CD4-positive, alpha-beta T cell treated with Interleukin-10 for 1 hour (primary cell): ENCODE measurements around the gene MAGI2.
"Not testable (repeated sequence)": the region's sequence is repeated elsewhere in the genome, so short reads cannot be mapped to it uniquely, and the experiment has no call there.

Experiments used
- DNase-seq: peaks from one replicate; pipeline ENCODE4 v3.0.0-alpha.2; 2020

MAGI2 gene

GRCh38 chr7:78248867-78249266 is 1204.6 kb downstream of the MAGI2 start:
- DNase-seq, result no peak

- DNase-seq, result no peak
Observed at GRCh38 chr7:78247910-78248689, 1205.4 kb downstream of the MAGI2 start.

GRCh38 chr7:78240179-78240578 is 1213.3 kb downstream of the MAGI2 start:
- not testable (repeated sequence) for DNase-seq

- DNase-seq, result no peak
Observed at GRCh38 chr7:78234634-78235033, 1218.8 kb downstream of the MAGI2 start.

- no peak for DNase-seq
Observed at GRCh38 chr7:78232806-78233205, 1220.7 kb downstream of the MAGI2 start.

- DNase-seq, result no peak
Observed at GRCh38 chr7:78226059-78226719, 1227.3 kb downstream of the MAGI2 start.

GRCh38 chr7:78225534-78225933 is 1227.9 kb downstream of the MAGI2 start:
- DNase-seq, result no peak

GRCh38 chr7:78224923-78225322 is 1228.5 kb downstream of the MAGI2 start:
- DNase-seq, result no peak

GRCh38 chr7:78223598-78223997 is 1229.9 kb downstream of the MAGI2 start:
- DNase-seq, result no peak

- DNase-seq, result no peak
Observed at GRCh38 chr7:78222001-78222751, 1231.3 kb downstream of the MAGI2 start.

GRCh38 chr7:78220754-78221153 is 1232.7 kb downstream of the MAGI2 start:
- no peak for DNase-seq

GRCh38 chr7:78218876-78219275 is 1234.6 kb downstream of the MAGI2 start:
- DNase-seq, result no peak

- DNase-seq, result no peak
Observed at GRCh38 chr7:78218051-78218450, 1235.4 kb downstream of the MAGI2 start.

GRCh38 chr7:78215199-78215598 is 1238.3 kb downstream of the MAGI2 start:
- no peak for DNase-seq

GRCh38 chr7:78213402-78213801 is 1240.1 kb downstream of the MAGI2 start:
- DNase-seq, result no peak

GRCh38 chr7:78212476-78213060 is 1240.9 kb downstream of the MAGI2 start:
- DNase-seq, result no peak

GRCh38 chr7:78207269-78207668 is 1246.2 kb downstream of the MAGI2 start:
- no peak for DNase-seq

GRCh38 chr7:78206769-78207168 is 1246.7 kb downstream of the MAGI2 start:
- no peak for DNase-seq

- DNase-seq, result no peak
Observed at GRCh38 chr7:78203042-78203720, 1250.3 kb downstream of the MAGI2 start.

GRCh38 chr7:78198756-78199155 is 1254.7 kb downstream of the MAGI2 start:
- DNase-seq, result no peak

- no peak for DNase-seq
Observed at GRCh38 chr7:78197447-78197846, 1256.0 kb downstream of the MAGI2 start.

- no peak for DNase-seq
Observed at GRCh38 chr7:78195281-78195680, 1258.2 kb downstream of the MAGI2 start.

- DNase-seq, result no peak
Observed at GRCh38 chr7:78194611-78195010, 1258.9 kb downstream of the MAGI2 start.
